Measurements from ENCODE around the gene HBS1L. TPM values are rescaled to one million over a fixed set of nuclear protein-coding genes. Genes with fewer than 3 reads are reported as not detected.

HBS1L gene
- total RNA-seq = 76.8 and 105 TPM in 2 replicates

DNA sequence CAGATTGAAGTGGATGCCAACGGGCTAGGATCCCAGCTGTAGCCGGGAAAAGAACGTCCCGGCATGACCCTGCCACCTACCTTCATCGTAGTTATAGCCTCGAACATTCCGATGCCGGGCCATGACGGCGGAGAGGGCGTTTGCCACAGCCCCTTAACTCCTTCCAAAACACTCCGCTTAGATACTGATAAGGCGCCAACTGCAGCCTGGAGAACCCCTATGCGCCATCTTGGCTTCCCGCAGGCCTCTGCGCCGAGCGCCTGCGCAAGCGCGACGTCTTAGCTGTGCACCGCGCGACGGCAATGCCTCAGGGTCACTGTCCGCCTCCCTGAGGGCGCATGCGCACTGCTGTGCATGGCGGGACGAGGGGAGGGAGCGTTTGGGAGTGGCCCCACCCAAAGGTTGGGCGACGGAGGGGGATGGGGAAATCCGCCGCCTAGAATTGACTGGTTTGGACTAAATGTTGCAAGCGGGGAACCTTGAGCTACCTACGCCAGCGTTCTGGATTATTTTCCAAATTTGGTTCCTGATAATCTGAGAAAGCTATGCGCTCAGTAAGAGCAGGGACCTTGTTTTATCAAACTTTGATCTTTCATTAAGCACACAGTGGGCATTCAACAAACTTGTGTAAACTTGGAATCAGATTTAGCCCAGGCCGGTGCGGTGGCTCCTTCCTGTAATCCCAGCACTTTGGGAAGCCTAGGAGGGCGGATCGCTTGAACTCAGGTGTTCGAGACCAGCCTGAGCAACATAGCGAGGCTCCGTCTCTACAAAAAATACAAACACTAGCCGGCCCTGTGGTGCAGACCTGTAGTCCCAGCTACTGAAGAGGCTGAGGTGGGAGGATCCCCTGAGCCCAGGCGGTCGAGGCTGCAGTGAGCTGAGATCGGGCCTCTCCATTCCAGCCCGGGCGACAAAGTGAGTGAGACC is at the start of gene HBS1L:
TSS of gene HBS1L (minus strand) at position 254 of the 930 bp plus-strand sequence. CDS start at position 123, 131 bp downstream.

DNA sequence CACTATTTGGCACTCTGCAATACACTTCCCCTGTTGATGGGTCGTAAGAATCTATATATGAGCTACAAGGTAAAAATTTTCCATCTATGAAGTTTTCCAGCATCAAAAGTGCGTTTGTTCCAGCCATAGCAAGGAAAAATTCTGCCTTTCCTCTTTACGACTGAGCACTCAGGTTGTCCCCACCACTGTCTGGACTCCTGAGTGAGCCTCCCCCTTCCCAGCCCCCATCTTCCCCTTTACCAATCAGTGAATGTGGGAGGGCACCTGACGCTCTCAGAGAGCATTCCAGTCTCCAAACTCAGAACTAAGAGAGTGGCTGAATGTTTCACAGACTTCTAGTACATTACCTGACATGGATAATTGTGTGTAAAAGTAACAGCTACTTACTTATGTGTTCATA is 104.7 kb downstream of the HBS1L start, which contains the start of gene ALDH8A1:
TSS of gene ALDH8A1 (minus strand) at position 175 of the 400 bp plus-strand sequence. CDS start at position 127, 48 bp downstream.

Other genes starting within 250 kb of the HBS1L start
- not detected in 2 replicates for gene ALDH8A1, start 104.7 kb downstream of the HBS1L start, total RNA-seq
- 0.04 TPM in 1 of 2 replicates, not detected in the other for gene MYB, start 126.5 kb upstream of the HBS1L start, total RNA-seq

Data from hair follicular keratinocyte (primary cell).